C4-2B (cell line): Measurements from ENCODE around the gene DRD4.

Source experiments
- CTCF ChIP-seq: fragments of 450-650 bp; conservative IDR thresholded peaks from 2 replicates; pipeline ENCODE4 v1.5.1; 2017; ENCODE audit warnings: mild to moderate bottlenecking
- ZFX ChIP-seq: fragments of 450-650 bp; IDR thresholded peaks from 2 replicates; pipeline ENCODE4 v1.6.1; 2017

DNA sequence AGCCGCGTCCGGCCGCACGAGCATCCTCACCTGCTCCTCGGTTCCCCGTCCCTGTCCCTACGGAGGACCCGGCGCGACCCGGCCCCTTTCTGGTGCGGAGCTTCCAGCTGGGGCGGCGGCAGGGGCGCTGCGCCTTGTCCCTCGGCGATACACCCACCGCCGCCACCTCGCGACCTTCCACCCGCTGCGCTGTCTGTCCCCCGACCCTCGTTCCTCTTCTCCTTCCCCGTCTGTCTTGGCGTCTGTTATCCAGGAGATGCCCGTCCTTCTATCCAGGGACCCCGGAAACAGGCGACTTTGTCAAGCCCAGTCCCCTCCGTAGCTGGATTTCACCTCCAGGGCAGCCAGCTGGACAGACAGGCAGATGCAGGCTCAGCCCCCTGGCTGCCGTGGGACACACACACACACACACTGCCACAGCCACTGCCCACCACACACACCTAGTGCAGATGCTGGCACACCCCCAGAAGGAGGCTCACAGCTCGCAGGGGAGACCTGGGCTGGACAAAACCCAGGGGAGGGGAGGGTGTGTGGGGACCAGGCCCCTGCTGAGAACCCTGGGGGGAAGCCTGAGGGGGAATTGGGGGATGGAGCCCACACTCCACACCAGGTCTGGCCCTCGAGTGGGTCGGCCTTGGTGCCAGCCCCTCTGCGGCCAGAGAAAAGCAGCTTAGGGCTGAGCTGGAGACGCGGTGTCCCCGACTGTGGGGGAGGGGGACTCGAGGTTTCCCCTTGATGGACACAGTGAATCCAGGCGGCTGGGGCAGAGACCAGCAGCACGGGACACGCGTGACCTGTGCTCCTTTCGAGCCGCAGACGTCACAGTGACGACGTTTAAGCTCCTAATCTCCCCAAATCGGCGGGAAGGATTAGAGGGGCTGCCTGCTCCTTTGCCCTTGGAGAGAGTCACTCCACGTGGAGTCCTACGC, 788 bp downstream of the DRD4 start:
- TF ChIP-seq CTCF: no peak
- no peak for TF ChIP-seq ZFX
